ENCODE measurements around the gene PSMC3.

DNA sequence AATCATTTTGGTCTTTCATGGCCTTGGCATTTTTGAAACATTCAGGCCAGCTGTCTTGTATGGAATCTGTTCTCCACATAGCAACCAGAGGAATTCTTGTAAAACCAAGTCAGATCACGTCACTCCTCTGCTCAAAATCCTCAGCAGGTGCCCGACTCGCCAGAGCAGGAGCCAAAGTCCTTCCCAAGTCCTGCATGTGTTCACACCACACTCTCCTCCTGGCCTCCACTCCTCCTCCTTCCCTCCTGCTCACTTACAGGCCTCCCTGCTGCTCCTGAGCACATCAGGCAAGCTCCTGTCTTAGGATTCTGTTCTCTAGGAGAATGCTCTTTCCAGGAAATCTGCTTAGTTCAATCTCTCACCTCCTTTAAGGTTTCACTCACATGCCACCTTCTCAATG lies 6.9 kb upstream of the PSMC3 start:
- TF ChIP-seq, protein P1, sequence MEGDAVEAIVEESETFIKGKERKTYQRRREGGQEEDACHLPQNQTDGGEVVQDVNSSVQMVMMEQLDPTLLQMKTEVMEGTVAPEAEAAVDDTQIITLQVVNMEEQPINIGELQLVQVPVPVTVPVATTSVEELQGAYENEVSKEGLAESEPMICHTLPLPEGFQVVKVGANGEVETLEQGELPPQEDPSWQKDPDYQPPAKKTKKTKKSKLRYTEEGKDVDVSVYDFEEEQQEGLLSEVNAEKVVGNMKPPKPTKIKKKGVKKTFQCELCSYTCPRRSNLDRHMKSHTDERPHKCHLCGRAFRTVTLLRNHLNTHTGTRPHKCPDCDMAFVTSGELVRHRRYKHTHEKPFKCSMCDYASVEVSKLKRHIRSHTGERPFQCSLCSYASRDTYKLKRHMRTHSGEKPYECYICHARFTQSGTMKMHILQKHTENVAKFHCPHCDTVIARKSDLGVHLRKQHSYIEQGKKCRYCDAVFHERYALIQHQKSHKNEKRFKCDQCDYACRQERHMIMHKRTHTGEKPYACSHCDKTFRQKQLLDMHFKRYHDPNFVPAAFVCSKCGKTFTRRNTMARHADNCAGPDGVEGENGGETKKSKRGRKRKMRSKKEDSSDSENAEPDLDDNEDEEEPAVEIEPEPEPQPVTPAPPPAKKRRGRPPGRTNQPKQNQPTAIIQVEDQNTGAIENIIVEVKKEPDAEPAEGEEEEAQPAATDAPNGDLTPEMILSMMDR (IDR thresholded peaks at IDR 0.05), result no peak
- no peak for TF ChIP-seq EZH2 (IDR thresholded peaks at IDR 0.05; ENCODE audit: borderline replicate concordance, insufficient read depth, low read depth, low read length, poor library complexity, severe bottlenecking)
